Activated naive CD4-positive, alpha-beta T cell treated with anti-CD3 and anti-CD28 coated beads for 36 hours (primary cell): ENCODE data around the gene SLX9. TPM values are rescaled to one million over a fixed set of nuclear protein-coding genes. Genes with fewer than 3 reads are reported as not detected.

Experiments
- CTCF ChIA-PET: fragments of 350-600 bp; sonication (Branson Sonifier 250); formaldehyde crosslinking; loops from one replicate; lab custom pipeline; 2021; ENCODE audit warnings: antibody characterized with exemption; lab: Charles Lee
- DNase-seq: peaks from one replicate; pipeline ENCODE4 v3.0.0-alpha.2; 2020
- H3K27ac Mint-ChIP-seq: one replicate; pipeline ENCODE4 v1.8.0; 2021; ENCODE audit warnings: mild to moderate bottlenecking, mixed read lengths
- H3K27me3 Mint-ChIP-seq: one replicate; pipeline ENCODE4 v1.8.0; 2021; ENCODE audit warnings: low read depth, mixed read lengths
- H3K36me3 Mint-ChIP-seq: one replicate; pipeline ENCODE4 v1.8.0; 2021; ENCODE audit warnings: low read depth, mixed read lengths
- H3K4me1 Mint-ChIP-seq: one replicate; pipeline ENCODE4 v1.8.0; 2021; ENCODE audit warnings: low read depth, mixed read lengths
- H3K4me3 Mint-ChIP-seq: one replicate; pipeline ENCODE4 v1.8.0; 2021; ENCODE audit warnings: mild to moderate bottlenecking, moderate library complexity, mixed read lengths
- H3K9me3 Mint-ChIP-seq: one replicate; pipeline ENCODE4 v1.8.0; 2021; ENCODE audit warnings: mixed read lengths
- intact Hi-C: fragments of 100-400 bp; cut with micrococcal nuclease; formaldehyde crosslinking; loops from one replicate; pipeline ENCODE4 v1.15.1; 2023
- total RNA-seq, 2 experiments: library from RNA; stranded (reverse); gene quantifications; one replicate each; pipeline ENCODE4 v1.2.3, GENCODE V29; 2021

SLX9 gene
- total RNA-seq, 2 experiments from 2014 or later, result 61.8 to 63.4 TPM

- H3K4me1 Mint-ChIP-seq, result peaks cover 68% of the 10 kb centered on the region
- CTCF ChIA-PET, result interaction anchor here (0.8 to 2.9 kb wide), 9 partner anchors 9 to 219 kb away, joined by 3 to 15 read pairs (median 3); partner anchors contain the start of gene UBE2G2
- intact Hi-C loops, result loop anchor here (1.0 to 10.0 kb wide), 2 partner anchors 7 to 565 kb away; partner anchors contain the start of gene TRPM2
- no peaks in the 10 kb centered on the region for H3K27me3 Mint-ChIP-seq
- peak; percentile 44 for DNase-seq
- peak overlapping the region; percentile 96 for H3K4me3 Mint-ChIP-seq
- H3K9me3 Mint-ChIP-seq, result no peaks in the 10 kb centered on the region
- H3K36me3 Mint-ChIP-seq, result peaks cover 10% of the 10 kb centered on the region
- peak overlapping the region; percentile 97 for H3K27ac Mint-ChIP-seq
These were observed 19.7 kb upstream of the SLX9 start for GRCh38 chr21:44919913-44920693.

- peaks cover 10% of the 10 kb centered on the region for H3K36me3 Mint-ChIP-seq
- H3K27me3 Mint-ChIP-seq, result no peaks in the 10 kb centered on the region
- peaks cover 67% of the 10 kb centered on the region for H3K4me1 Mint-ChIP-seq
- H3K4me3 Mint-ChIP-seq, result peak within 1 kb of the TSS; percentile 96
- peak; percentile 80 for DNase-seq
- peak within 1 kb of the TSS; percentile 97 for H3K27ac Mint-ChIP-seq
- H3K9me3 Mint-ChIP-seq, result no peaks in the 10 kb centered on the region
- intact Hi-C loops, result loop anchor here (10.0 kb wide), 1 partner anchor 566 kb away; the partner anchor contains the start of gene TRPM2
- CTCF ChIA-PET, result interaction anchor here (0.8 to 2.9 kb wide), 6 partner anchors 8 to 120 kb away, joined by 3 to 15 read pairs (median 3); partner anchors contain the start of gene UBE2G2
These were observed 18.9 kb upstream of the SLX9 start, which contains the start of gene ITGB2 for GRCh38 chr21:44920694-44921604. Gene ITGB2, minus strand, starts transcription at chr21:44920899. Its CDS starts 10,117 bp downstream, at chr21:44910782.

DNA sequence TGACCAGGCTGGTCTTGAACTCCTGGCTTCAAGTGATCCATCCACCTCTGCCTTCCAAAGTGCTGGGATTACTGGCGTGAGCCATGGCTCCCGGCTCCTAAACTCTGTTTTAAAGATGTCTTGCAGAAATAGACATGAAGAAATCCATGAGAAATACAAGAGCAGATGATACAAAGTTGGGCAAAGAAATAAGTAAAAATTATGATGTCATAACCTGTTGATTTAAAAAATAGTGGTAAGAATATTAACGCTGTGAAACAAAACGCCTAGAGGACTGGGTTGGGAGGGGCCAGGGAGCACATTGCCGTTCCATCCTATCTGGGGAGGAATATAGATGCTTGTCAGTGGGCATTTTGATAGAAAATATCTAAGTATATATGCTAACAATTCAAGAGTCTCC, 17.9 kb upstream of the SLX9 start:
- peak overlapping the region; percentile 96 for H3K4me3 Mint-ChIP-seq
- intact Hi-C loops, result loop anchor here (10.0 kb wide), 1 partner anchor 567 kb away; the partner anchor contains the start of gene TRPM2
- H3K9me3 Mint-ChIP-seq, result no peaks in the 10 kb centered on the region
- DNase-seq, result no peak
- CTCF ChIA-PET, result interaction anchor here (0.6 to 2.9 kb wide), 2 partner anchors 10 to 31 kb away, joined by 3 to 15 read pairs; no protein-coding TSS in a partner anchor
- peak overlapping the region; percentile 97 for H3K27ac Mint-ChIP-seq
- peaks cover 10% of the 10 kb centered on the region for H3K36me3 Mint-ChIP-seq
- no peaks in the 10 kb centered on the region for H3K27me3 Mint-ChIP-seq
- H3K4me1 Mint-ChIP-seq, result peaks cover 69% of the 10 kb centered on the region

- DNase-seq, result no peak
- Mint-ChIP-seq H3K9me3 (no peaks in the 10 kb centered on the region), H3K4me3 (peak overlapping the region; percentile 22), H3K27me3 (no peaks in the 10 kb centered on the region), H3K36me3 (peaks cover 8% of the 10 kb centered on the region), H3K4me1 (peaks cover 66% of the 10 kb centered on the region), H3K27ac (peak overlapping the region; percentile 99)
- CTCF ChIA-PET, result no interaction called here
- intact Hi-C loops, result loop anchor here (10.0 kb wide), 1 partner anchor 569 kb away; the partner anchor contains the start of gene TRPM2
These were observed 16.2 kb upstream of the SLX9 start for GRCh38 chr21:44923480-44924084.

DNA sequence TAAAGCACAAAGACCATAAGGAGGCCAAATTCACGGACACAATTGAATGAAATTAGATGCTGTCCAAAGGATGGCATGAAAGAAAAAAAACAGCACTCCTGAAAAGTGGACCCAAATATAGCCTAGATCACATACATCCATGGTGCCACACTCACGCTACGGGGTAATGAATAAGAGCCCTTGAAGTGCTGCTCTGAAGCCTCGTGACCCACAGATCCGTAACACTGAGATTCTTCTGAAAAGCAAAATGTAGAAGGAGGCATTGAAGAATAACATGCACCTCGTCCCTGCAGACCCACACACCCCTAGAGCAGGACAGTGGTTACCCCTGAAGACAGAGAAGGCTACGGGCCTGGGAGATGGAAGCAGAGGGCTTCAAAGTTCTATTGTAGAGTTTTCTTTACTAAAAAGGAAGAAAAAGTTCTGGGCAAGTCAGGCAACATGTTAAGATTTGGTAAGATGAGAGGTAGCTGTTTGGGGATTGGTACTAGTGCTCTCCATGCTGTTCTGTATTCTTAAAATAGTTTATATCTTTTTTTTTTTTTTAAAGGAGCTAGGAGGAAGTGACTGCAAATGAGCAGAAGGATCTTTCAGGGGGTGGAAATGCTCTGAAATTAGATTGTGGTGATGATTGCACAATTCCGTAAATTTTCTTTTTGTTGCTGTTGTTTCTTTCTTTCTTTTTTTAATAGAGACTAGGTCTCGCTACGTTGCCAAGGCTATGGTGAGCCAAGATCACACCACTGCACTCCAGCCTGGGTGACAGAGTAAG, 15.0 kb upstream of the SLX9 start:
- Mint-ChIP-seq H3K27ac (peak overlapping the region; percentile 99), H3K36me3 (peaks cover 7% of the 10 kb centered on the region), H3K27me3 (no peaks in the 10 kb centered on the region), H3K4me3 (peak overlapping the region; percentile 63), H3K4me1 (peaks cover 74% of the 10 kb centered on the region), H3K9me3 (no peaks in the 10 kb centered on the region)
- intact Hi-C loops, result loop anchor here (1.0 to 10.0 kb wide), 3 partner anchors 10 to 570 kb away; partner anchors contain the start of gene TRPM2
- CTCF ChIA-PET, result interaction anchor here (1.2 kb wide), 1 partner anchor 8 kb away, joined by 6 read pairs; no protein-coding TSS in a partner anchor
- peak; percentile 46 for DNase-seq

GRCh38 chr21:44925378-44925755, 14.5 kb upstream of the SLX9 start:
- H3K36me3 Mint-ChIP-seq, result peaks cover 5% of the 10 kb centered on the region
- no peaks in the 10 kb centered on the region for H3K27me3 Mint-ChIP-seq
- intact Hi-C loops, result loop anchor here (1.0 to 10.0 kb wide), 3 partner anchors 11 to 571 kb away; partner anchors contain the start of gene TRPM2
- no peak for DNase-seq
- H3K27ac Mint-ChIP-seq, result peak overlapping the region; percentile 99
- peak overlapping the region; percentile 63 for H3K4me3 Mint-ChIP-seq
- CTCF ChIA-PET, result interaction anchor here (1.2 kb wide), 1 partner anchor 9 kb away, joined by 6 read pairs; no protein-coding TSS in a partner anchor
- peaks cover 80% of the 10 kb centered on the region for H3K4me1 Mint-ChIP-seq
- H3K9me3 Mint-ChIP-seq, result no peaks in the 10 kb centered on the region

GRCh38 chr21:44926331-44927101, 13.3 kb upstream of the SLX9 start:
- CTCF ChIA-PET, result interaction anchor here (1.0 to 2.1 kb wide), 7 partner anchors 12 to 629 kb away, joined by 3 to 20 read pairs (median 6); partner anchors contain the start of gene UBE2G2
- Mint-ChIP-seq H3K27me3 (no peaks in the 10 kb centered on the region), H3K36me3 (no peaks in the 10 kb centered on the region), H3K4me3 (peak overlapping the region; percentile 80), H3K9me3 (no peaks in the 10 kb centered on the region), H3K4me1 (peaks cover 85% of the 10 kb centered on the region), H3K27ac (peak overlapping the region; percentile 99)
- DNase-seq, result peak; percentile 64
- intact Hi-C loops, result loop anchor here (1.0 to 10.0 kb wide), 6 partner anchors 7 to 572 kb away; partner anchors contain the start of genes PTTG1IP, TRPM2 and UBE2G2

- intact Hi-C loops, result loop anchor here (1.0 to 10.0 kb wide), 6 partner anchors 8 to 572 kb away; partner anchors contain the start of genes PTTG1IP, TRPM2 and UBE2G2
- Mint-ChIP-seq H3K27ac (peak overlapping the region; percentile 99), H3K4me1 (peaks cover 81% of the 10 kb centered on the region), H3K36me3 (no peaks in the 10 kb centered on the region), H3K4me3 (peak overlapping the region; percentile 80), H3K9me3 (no peaks in the 10 kb centered on the region), H3K27me3 (no peaks in the 10 kb centered on the region)
- CTCF ChIA-PET, result interaction anchor here (0.8 to 2.1 kb wide), 8 partner anchors 10 to 629 kb away, joined by 3 to 20 read pairs (median 5); partner anchors contain the start of gene UBE2G2
- DNase-seq, result no peak
These were observed 12.6 kb upstream of the SLX9 start for GRCh38 chr21:44927259-44927586.

GRCh38 chr21:44927587-44928461, 12.0 kb upstream of the SLX9 start:
- Mint-ChIP-seq H3K27me3 (no peaks in the 10 kb centered on the region), H3K27ac (peak overlapping the region; percentile 99), H3K4me3 (peak overlapping the region; percentile 80), H3K9me3 (no peaks in the 10 kb centered on the region), H3K36me3 (no peaks in the 10 kb centered on the region), H3K4me1 (peaks cover 76% of the 10 kb centered on the region)
- DNase-seq, result peak; percentile 97
- intact Hi-C loops, result loop anchor here (1.0 to 10.0 kb wide), 6 partner anchors 9 to 573 kb away; partner anchors contain the start of genes PTTG1IP, TRPM2 and UBE2G2
- CTCF ChIA-PET, result interaction anchor here (0.8 to 2.1 kb wide), 8 partner anchors 11 to 630 kb away, joined by 3 to 20 read pairs (median 5); partner anchors contain the start of gene UBE2G2
